Stimulated activated naive CD8-positive, alpha-beta T cell treated with anti-CD3 and anti-CD28 coated beads, Interleukin-15, Interleukin-2, amounts not matched to agents 100 ng/mL and 50 ng/mL, for 24 hours (primary cell): Measurements from ENCODE around the gene GTF3C4.
"Not testable (repeated sequence)": the region's sequence is repeated elsewhere in the genome, so short reads cannot be mapped to it uniquely, and the experiment has no call there.

Source experiments
- H3K27ac Mint-ChIP-seq: one replicate; pipeline ENCODE4 v1.8.0; 2021; ENCODE audit warnings: mild to moderate bottlenecking, mixed read lengths
- H3K27me3 Mint-ChIP-seq: one replicate; pipeline ENCODE4 v1.8.0; 2021; ENCODE audit warnings: mixed read lengths
- H3K36me3 Mint-ChIP-seq: one replicate; pipeline ENCODE4 v1.8.0; 2021; ENCODE audit warnings: low read depth, mixed read lengths
- H3K4me1 Mint-ChIP-seq: one replicate; pipeline ENCODE4 v1.8.0; 2021; ENCODE audit warnings: low read depth, mixed read lengths
- H3K4me3 Mint-ChIP-seq: one replicate; pipeline ENCODE4 v1.8.0; 2021; ENCODE audit warnings: mild to moderate bottlenecking, mixed read lengths
- H3K9me3 Mint-ChIP-seq: one replicate; pipeline ENCODE4 v1.8.0; 2021; ENCODE audit warnings: mixed read lengths

The GTF3C4 gene

GRCh38 chr9:132702254-132702653, 32.0 kb downstream of the GTF3C4 start:
- peaks cover 5% of the 10 kb centered on the region for H3K9me3 Mint-ChIP-seq

GRCh38 chr9:132703336-132703735, 33.1 kb downstream of the GTF3C4 start:
- no peaks in the 10 kb centered on the region for H3K36me3 Mint-ChIP-seq
- H3K4me3 Mint-ChIP-seq, result no peak overlapping the region
- no peak overlapping the region for H3K27ac Mint-ChIP-seq
- no peaks in the 10 kb centered on the region for H3K9me3 Mint-ChIP-seq
- no peaks in the 10 kb centered on the region for H3K4me1 Mint-ChIP-seq
- H3K27me3 Mint-ChIP-seq, result peaks cover 26% of the 10 kb centered on the region

More at GRCh38 chr9:132702254-132702653, 32.0 kb downstream of the GTF3C4 start:
- Mint-ChIP-seq H3K27me3 (peaks cover 27% of the 10 kb centered on the region), H3K36me3 (peaks cover 5% of the 10 kb centered on the region), H3K27ac (no peak overlapping the region), H3K4me3 (no peak overlapping the region), H3K4me1 (no peaks in the 10 kb centered on the region)

GRCh38 chr9:132708239-132708638, 38.0 kb downstream of the GTF3C4 start:
- H3K4me1 Mint-ChIP-seq, result no peaks in the 10 kb centered on the region
- no peaks in the 10 kb centered on the region for H3K36me3 Mint-ChIP-seq
- H3K27me3 Mint-ChIP-seq, result peaks cover 20% of the 10 kb centered on the region
- H3K4me3 Mint-ChIP-seq, result no peak overlapping the region
- no peaks in the 10 kb centered on the region for H3K9me3 Mint-ChIP-seq
- no peak overlapping the region for H3K27ac Mint-ChIP-seq

- Mint-ChIP-seq H3K27ac (no peak overlapping the region), H3K27me3 (peaks cover 18% of the 10 kb centered on the region), H3K4me3 (no peak overlapping the region), H3K9me3 (no peaks in the 10 kb centered on the region), H3K4me1 (no peaks in the 10 kb centered on the region), H3K36me3 (no peaks in the 10 kb centered on the region)
Measured at GRCh38 chr9:132708769-132709430, 38.6 kb downstream of the GTF3C4 start.

GRCh38 chr9:132710333-132710732, 40.1 kb downstream of the GTF3C4 start:
- H3K4me1 Mint-ChIP-seq, result no peaks in the 10 kb centered on the region
- no peak overlapping the region for H3K27ac Mint-ChIP-seq
- H3K36me3 Mint-ChIP-seq, result no peaks in the 10 kb centered on the region

GRCh38 chr9:132711152-132711551, 40.9 kb downstream of the GTF3C4 start:
- H3K9me3 Mint-ChIP-seq, H3K4me3 Mint-ChIP-seq, H3K27ac Mint-ChIP-seq, H3K36me3 Mint-ChIP-seq, H3K4me1 Mint-ChIP-seq: not testable (repeated sequence)
- H3K27me3 Mint-ChIP-seq, result peaks cover 12% of the 10 kb centered on the region

More at GRCh38 chr9:132710333-132710732, 40.1 kb downstream of the GTF3C4 start:
- no peak overlapping the region for H3K4me3 Mint-ChIP-seq
- H3K9me3 Mint-ChIP-seq, result no peaks in the 10 kb centered on the region
- peaks cover 13% of the 10 kb centered on the region for H3K27me3 Mint-ChIP-seq

GRCh38 chr9:132711846-132712245, 41.6 kb downstream of the GTF3C4 start:
- no peaks in the 10 kb centered on the region for H3K36me3 Mint-ChIP-seq
- peaks cover 6% of the 10 kb centered on the region for H3K27me3 Mint-ChIP-seq
- no peak overlapping the region for H3K27ac Mint-ChIP-seq
- no peaks in the 10 kb centered on the region for H3K4me1 Mint-ChIP-seq
- no peak overlapping the region for H3K4me3 Mint-ChIP-seq
- no peaks in the 10 kb centered on the region for H3K9me3 Mint-ChIP-seq

GRCh38 chr9:132712753-132713152, 42.5 kb downstream of the GTF3C4 start:
- Mint-ChIP-seq H3K27me3 (peaks cover 13% of the 10 kb centered on the region), H3K36me3 (no peaks in the 10 kb centered on the region), H3K9me3 (no peaks in the 10 kb centered on the region), H3K4me1 (no peaks in the 10 kb centered on the region), H3K4me3 (no peak overlapping the region), H3K27ac (no peak overlapping the region)

- H3K36me3 Mint-ChIP-seq, result no peaks in the 10 kb centered on the region
- H3K27ac Mint-ChIP-seq, result no peak overlapping the region
- no peaks in the 10 kb centered on the region for H3K9me3 Mint-ChIP-seq
- peaks cover 28% of the 10 kb centered on the region for H3K27me3 Mint-ChIP-seq
- H3K4me1 Mint-ChIP-seq, result peaks cover 4% of the 10 kb centered on the region
- H3K4me3 Mint-ChIP-seq, result no peak overlapping the region
Measured at GRCh38 chr9:132716007-132716406, 45.7 kb downstream of the GTF3C4 start.

GRCh38 chr9:132717326-132717945, 47.2 kb downstream of the GTF3C4 start:
- H3K27ac Mint-ChIP-seq, result no peak overlapping the region
- H3K9me3 Mint-ChIP-seq, result no peaks in the 10 kb centered on the region
- no peaks in the 10 kb centered on the region for H3K36me3 Mint-ChIP-seq
- H3K4me1 Mint-ChIP-seq, result peaks cover 4% of the 10 kb centered on the region
- no peak overlapping the region for H3K4me3 Mint-ChIP-seq
- H3K27me3 Mint-ChIP-seq, result peaks cover 28% of the 10 kb centered on the region

GRCh38 chr9:132718381-132718928, 48.2 kb downstream of the GTF3C4 start:
- H3K27ac Mint-ChIP-seq, H3K4me1 Mint-ChIP-seq, H3K9me3 Mint-ChIP-seq, H3K4me3 Mint-ChIP-seq, H3K36me3 Mint-ChIP-seq: not testable (repeated sequence)
- H3K27me3 Mint-ChIP-seq, result peaks cover 29% of the 10 kb centered on the region

GRCh38 chr9:132721661-132722060, 51.4 kb downstream of the GTF3C4 start:
- Mint-ChIP-seq H3K9me3 (no peaks in the 10 kb centered on the region), H3K27me3 (peaks cover 29% of the 10 kb centered on the region), H3K4me1 (peaks cover 4% of the 10 kb centered on the region), H3K4me3 (no peak overlapping the region), H3K36me3 (no peaks in the 10 kb centered on the region), H3K27ac (no peak overlapping the region)

GRCh38 chr9:132722564-132723065, 52.4 kb downstream of the GTF3C4 start:
- Mint-ChIP-seq H3K4me3 (no peak overlapping the region), H3K9me3 (no peaks in the 10 kb centered on the region), H3K36me3 (no peaks in the 10 kb centered on the region), H3K27ac (no peak overlapping the region), H3K4me1 (peaks cover 4% of the 10 kb centered on the region), H3K27me3 (peaks cover 23% of the 10 kb centered on the region)

- Mint-ChIP-seq H3K4me3 (no peak overlapping the region), H3K36me3 (no peaks in the 10 kb centered on the region), H3K9me3 (no peaks in the 10 kb centered on the region), H3K27ac (no peak overlapping the region), H3K27me3 (peaks cover 16% of the 10 kb centered on the region), H3K4me1 (no peaks in the 10 kb centered on the region)
Measured at GRCh38 chr9:132723809-132724208, 53.5 kb downstream of the GTF3C4 start.

- Mint-ChIP-seq H3K4me1 (no peaks in the 10 kb centered on the region), H3K4me3 (no peak overlapping the region), H3K36me3 (no peaks in the 10 kb centered on the region), H3K27me3 (peaks cover 8% of the 10 kb centered on the region), H3K9me3 (no peaks in the 10 kb centered on the region), H3K27ac (no peak overlapping the region)
Measured at GRCh38 chr9:132725306-132725705, 55.0 kb downstream of the GTF3C4 start.
